WI38 (cell line): ENCODE data around the gene FRMD6.

Source experiments
- H3K4me3 ChIP-seq: 2 replicates; pipeline ENCODE4 v1.5.1; 2011; ENCODE audit warnings: low read depth, mild to moderate bottlenecking, control low read depth, low read length
- TF ChIP-seq, protein P1 (sequence below): IDR thresholded peaks from 2 replicates; pipeline ENCODE4 v1.5.1; 2012; ENCODE audit warnings: low read depth, mild to moderate bottlenecking, control low read depth, low read length

FRMD6 gene

DNA sequence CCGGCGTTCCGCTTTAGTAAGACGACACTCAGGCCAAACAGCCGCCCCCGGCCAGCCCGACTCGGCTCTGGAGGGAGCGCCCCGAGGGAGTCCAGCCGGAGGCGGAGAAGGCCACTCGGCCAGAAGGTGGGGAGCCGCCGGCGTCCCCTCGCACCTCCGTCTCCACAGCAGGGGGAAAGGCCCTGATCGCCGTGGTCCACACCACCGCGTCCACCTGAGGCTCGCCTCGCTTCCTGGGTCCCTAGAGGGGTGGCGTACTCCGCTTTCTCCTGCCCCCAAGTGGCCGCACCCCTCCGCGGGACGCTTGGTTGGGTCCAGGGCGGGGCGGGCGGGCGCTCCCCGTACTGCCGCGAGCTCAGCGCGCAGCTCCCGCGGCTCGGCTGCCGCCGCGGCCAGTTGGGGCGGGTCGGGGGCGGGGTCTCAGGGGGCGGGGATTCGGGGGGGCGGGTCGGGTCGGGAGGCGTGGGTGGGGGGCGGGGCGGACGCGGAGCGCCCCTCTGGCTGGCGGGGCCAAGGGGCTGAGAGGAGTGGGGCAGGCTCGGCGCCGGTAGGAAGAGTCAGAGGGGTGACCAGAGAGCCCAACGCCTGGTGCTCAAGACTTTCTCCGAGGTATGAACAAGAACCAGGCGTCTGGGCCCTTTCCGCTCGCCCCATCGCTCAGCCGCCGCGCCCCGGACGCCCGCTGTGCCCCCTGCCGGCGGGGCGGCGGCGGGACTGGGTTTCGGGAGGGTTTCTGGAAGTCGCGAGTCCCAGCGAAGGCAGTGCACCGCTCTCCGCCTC lies at the start of gene FRMD6:
TSS of gene FRMD6 (plus strand) at position 523 of the 780 bp plus-strand sequence. CDS start 37,927 bp downstream, outside the sequence.
- H3K4me3 ChIP-seq = peak within 1 kb of the TSS; percentile 93
- TF ChIP-seq, protein P1, sequence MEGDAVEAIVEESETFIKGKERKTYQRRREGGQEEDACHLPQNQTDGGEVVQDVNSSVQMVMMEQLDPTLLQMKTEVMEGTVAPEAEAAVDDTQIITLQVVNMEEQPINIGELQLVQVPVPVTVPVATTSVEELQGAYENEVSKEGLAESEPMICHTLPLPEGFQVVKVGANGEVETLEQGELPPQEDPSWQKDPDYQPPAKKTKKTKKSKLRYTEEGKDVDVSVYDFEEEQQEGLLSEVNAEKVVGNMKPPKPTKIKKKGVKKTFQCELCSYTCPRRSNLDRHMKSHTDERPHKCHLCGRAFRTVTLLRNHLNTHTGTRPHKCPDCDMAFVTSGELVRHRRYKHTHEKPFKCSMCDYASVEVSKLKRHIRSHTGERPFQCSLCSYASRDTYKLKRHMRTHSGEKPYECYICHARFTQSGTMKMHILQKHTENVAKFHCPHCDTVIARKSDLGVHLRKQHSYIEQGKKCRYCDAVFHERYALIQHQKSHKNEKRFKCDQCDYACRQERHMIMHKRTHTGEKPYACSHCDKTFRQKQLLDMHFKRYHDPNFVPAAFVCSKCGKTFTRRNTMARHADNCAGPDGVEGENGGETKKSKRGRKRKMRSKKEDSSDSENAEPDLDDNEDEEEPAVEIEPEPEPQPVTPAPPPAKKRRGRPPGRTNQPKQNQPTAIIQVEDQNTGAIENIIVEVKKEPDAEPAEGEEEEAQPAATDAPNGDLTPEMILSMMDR = peak; percentile 71

DNA sequence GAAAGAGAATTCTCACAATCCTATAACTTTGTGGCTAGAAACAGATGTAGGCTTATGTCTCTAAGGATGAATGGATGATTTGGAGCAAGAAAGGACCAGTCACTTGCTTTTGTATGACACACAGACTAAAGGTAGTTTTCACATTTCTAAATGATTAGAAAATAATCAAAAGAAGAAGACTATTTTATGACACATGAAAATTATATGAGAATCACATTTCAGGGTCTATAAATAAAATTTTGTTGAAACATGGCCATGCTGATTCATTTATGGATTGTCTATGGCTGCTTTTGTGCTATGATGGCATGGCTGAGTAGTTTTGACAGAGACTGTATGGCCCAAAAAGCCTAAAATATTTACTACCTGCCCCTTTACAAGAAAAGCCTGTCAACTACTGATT lies 49.4 kb upstream of the FRMD6 start:
- no peak overlapping the region for H3K4me3 ChIP-seq
- TF ChIP-seq, protein P1 = no peak

DNA sequence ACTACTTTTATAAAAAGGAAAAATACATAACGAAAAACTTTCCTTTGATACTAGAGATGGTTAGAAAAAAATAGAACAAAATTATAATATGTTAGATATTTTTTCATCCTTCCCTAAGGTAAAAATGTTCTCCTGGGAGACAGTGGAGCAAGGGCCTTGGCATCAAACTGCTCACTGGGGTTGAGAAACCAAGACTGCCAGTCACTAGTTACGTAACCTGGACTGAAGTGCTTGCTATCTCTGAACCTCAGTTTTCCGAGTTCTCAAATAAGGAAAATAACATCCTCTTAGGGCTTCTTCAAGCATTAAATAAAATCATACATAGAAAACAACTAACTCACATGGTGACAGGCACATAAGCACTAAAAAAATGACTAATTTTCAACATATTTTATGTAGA lies 48.2 kb upstream of the FRMD6 start:
- H3K4me3 ChIP-seq = no peak overlapping the region
- TF ChIP-seq, protein P1 = no peak

DNA sequence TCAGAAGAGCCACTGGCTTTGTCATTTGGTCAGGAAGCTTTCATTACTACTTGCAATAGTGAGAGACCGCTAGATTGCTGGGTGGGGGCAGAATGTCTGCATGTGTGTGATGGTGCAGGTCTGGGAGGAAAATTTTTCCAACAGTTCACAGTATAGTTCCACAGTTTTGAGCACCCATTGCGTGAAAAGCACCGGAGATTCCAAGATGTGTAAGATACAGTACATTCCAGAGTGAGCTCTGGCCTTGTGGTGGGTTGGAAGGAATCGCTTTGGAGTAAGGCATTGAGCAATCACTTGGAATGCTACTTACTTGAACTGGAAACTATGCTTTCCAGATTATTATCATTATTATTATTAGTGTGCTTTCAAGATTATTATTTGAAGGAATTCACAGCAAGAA lies 47.6 kb upstream of the FRMD6 start:
- no peak overlapping the region for H3K4me3 ChIP-seq
- TF ChIP-seq, protein P1 = no peak

DNA sequence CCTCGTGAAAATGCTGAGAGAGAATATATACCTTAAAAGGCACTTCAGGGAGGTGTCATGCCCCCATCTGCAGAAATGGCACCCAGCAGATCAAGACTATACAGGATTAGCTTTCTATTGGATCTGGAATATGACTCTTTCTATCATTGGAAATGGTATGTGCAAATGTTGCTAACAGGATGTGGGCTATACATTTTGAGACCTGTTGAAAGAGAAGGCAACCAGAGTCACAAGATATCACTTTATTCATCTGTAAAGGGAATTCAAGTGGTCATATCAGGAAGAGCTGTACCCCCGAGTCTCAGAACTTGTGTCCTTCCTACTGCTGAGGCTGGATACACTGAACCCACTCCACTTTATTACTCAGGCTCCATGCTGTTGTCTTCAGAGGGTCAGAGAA lies 46.1 kb upstream of the FRMD6 start:
- TF ChIP-seq, protein P1 = no peak
- H3K4me3 ChIP-seq = no peak overlapping the region

DNA sequence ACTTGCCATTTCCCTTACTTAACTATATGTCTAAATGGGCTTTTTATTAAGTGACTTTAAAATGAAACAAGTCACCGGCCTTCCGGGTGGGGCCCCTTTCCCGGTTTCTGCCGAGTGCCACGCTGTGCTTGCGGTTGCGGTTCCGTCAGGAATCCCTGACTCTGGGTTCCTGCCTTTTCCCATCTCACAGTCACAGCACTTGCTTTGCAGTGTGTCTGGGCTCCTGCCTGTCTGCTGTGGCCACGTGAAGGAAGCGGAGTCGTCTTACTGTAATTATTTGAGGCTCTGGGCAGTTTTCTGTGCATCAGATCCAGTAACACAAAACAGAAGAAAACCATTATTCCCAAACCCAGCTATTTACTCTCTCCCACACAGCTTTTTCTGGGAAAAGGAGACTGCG lies 44.0 kb upstream of the FRMD6 start:
- no peak overlapping the region for H3K4me3 ChIP-seq

DNA sequence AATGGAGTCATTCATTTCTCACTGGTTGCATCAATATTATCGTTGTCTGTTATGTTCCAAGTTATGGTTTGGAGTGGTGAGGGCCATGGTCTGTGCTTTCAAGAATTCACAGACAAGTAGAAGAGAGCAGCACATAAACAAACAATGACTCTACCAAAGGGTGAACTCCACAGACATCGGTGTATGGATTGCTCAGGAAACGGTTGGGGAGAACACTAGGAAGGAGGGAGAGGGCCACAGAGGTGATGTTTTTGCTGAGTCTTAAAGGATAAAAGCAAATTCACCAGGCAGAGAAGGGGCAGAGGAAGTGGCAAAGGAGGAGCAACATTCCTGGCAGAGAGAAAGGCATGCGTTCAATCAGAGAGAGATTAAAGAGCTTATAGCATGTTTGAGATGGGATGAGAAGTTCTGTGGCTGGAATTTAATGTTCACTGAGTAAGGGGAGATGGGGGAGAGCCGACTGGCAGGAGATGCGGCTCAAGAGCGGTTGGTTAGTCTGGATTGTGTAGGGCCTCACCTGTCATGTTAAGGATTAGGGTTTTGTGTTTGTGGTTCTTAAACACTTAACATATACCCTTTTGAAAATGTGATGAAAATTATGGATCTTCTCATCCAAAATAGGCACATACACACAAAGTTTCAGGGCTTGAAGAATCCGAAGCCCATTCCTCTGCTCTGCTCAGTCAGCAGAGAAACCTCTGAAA lies 42.3 kb upstream of the FRMD6 start:
- TF ChIP-seq, protein P1 = no peak
- H3K4me3 ChIP-seq = no peak overlapping the region

More for the DNA sequence above, 44.0 kb upstream of the FRMD6 start:
- TF ChIP-seq, protein P1 = no peak
